ENCODE results near the gene ANGPTL8. TPM values are rescaled to one million over a fixed set of nuclear protein-coding genes. Genes with fewer than 3 reads are reported as not detected.

ANGPTL8 gene
- total and polyA plus RNA-seq, 4 donors, result 32.4 to 107 (median 67.6) TPM

DNA sequence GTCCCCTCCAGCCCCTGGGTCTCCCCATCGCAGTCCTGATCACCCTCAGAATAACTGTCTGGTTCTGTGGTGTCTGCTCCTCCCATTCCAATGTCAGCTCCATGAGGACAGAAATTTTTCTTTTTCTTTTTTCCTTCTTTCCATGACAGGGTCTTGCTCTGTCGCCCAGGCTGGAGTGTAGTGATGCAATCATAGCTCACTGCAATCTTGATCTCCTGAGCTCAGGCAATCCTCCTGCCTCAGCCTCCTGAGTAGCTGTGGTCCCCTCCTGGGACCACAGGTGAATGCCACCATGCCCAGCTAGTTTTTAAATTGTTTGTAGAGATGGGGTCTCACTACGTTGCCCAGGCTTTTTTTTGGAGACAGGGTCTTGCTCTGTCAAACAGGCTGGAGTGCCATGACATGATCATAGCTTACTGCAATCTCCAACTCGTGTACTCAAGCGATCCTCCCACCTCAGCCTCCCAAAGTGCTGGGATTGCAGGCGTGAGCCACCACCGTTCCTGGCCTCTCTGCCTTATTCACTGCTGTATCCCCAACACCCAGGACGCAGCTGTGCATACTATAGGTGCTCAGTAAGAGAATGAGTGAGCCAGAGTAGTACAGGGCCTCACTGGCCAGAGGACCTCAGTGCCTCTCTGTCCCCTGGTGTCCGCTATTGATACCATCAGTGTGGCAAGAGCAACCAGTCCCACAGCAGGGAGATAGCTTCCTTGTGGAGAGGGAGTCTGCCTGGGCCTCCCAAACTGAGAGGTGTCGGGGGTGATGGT is 28.1 kb downstream of the ANGPTL8 start:
- TF ChIP-seq, protein P1, sequence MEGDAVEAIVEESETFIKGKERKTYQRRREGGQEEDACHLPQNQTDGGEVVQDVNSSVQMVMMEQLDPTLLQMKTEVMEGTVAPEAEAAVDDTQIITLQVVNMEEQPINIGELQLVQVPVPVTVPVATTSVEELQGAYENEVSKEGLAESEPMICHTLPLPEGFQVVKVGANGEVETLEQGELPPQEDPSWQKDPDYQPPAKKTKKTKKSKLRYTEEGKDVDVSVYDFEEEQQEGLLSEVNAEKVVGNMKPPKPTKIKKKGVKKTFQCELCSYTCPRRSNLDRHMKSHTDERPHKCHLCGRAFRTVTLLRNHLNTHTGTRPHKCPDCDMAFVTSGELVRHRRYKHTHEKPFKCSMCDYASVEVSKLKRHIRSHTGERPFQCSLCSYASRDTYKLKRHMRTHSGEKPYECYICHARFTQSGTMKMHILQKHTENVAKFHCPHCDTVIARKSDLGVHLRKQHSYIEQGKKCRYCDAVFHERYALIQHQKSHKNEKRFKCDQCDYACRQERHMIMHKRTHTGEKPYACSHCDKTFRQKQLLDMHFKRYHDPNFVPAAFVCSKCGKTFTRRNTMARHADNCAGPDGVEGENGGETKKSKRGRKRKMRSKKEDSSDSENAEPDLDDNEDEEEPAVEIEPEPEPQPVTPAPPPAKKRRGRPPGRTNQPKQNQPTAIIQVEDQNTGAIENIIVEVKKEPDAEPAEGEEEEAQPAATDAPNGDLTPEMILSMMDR (IDR thresholded peaks at IDR 0.05; ENCODE audit: low read depth, low read length, missing input control), result no peak
- no peak for TF ChIP-seq TAF1 (conservative IDR thresholded peaks at IDR 0.05)
- TF ChIP-seq JUND (IDR thresholded peaks at IDR 0.05), result no peak
- no peak for TF ChIP-seq EGR1 (IDR thresholded peaks at IDR 0.05; ENCODE audit: low read depth in 2 of 2)
- TF ChIP-seq HNF4A (conservative IDR thresholded peaks at IDR 0.05), result no peak
- TF ChIP-seq HNF4G (IDR thresholded peaks at IDR 0.05), result no peak
- TF ChIP-seq FOXA1 (IDR thresholded peaks at IDR 0.05), result no peak
- TF ChIP-seq ATF3 (IDR thresholded peaks at IDR 0.05), result no peak
- no peak for TF ChIP-seq FOXA2 (IDR thresholded peaks at IDR 0.05)
- TF ChIP-seq, protein P2, sequence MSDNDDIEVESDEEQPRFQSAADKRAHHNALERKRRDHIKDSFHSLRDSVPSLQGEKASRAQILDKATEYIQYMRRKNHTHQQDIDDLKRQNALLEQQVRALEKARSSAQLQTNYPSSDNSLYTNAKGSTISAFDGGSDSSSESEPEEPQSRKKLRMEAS (IDR thresholded peaks at IDR 0.05), result no peak
- TF ChIP-seq YY1 (IDR thresholded peaks at IDR 0.05), result no peak
- TF ChIP-seq RAD21 (IDR thresholded peaks at IDR 0.05), result no peak
- TF ChIP-seq GABPA (IDR thresholded peaks at IDR 0.05 in 1 of 2, conservative IDR thresholded peaks at IDR 0.05 in 1 of 2), result no peak
- Histone ChIP-seq H3K4me3 (ENCODE audit: low read depth in 1 of 3, low read length in 3 of 3) (no peak overlapping the region), H3K27me3 (ENCODE audit: control insufficient read depth in 4 of 4, insufficient read depth in 4 of 4, low read length in 3 of 4) (no peaks in the 10 kb centered on the region), H3K27ac (ENCODE audit: low read depth in 1 of 2, low read length in 2 of 2) (no peak overlapping the region), H3K9ac (ENCODE audit: low read depth in 1 of 2, low read length in 2 of 2) (no peak overlapping the region), H3K36me3 (ENCODE audit: control insufficient read depth in 4 of 4, insufficient read depth in 3 of 4, low read depth in 1 of 4, low read length in 3 of 4) (no peaks in the 10 kb centered on the region), H3K9me3 (ENCODE audit: control insufficient read depth in 4 of 4, low read length in 3 of 4) (no peaks in the 10 kb centered on the region), H3K4me1 (ENCODE audit: control insufficient read depth in 4 of 4, insufficient read depth in 4 of 4, low read length in 3 of 4) (peaks cover 0 to 12% (median 5%) of the 10 kb centered on the region in 4 donors)
- 94% methylated on average over 10 of the region's 10 CpGs for WGBS
- DNase-seq (ENCODE audit: low spot score), result no peak

- Histone ChIP-seq H3K9me3 (ENCODE audit: control insufficient read depth in 4 of 4, low read length in 3 of 4) (no peaks in the 10 kb centered on the region), H3K27ac (ENCODE audit: low read depth in 1 of 2, low read length in 2 of 2) (peak overlapping the region; percentile 13 to 48), H3K9ac (ENCODE audit: low read depth in 1 of 2, low read length in 2 of 2) (no peak overlapping the region), H3K27me3 (ENCODE audit: control insufficient read depth in 4 of 4, insufficient read depth in 4 of 4, low read length in 3 of 4) (no peaks in the 10 kb centered on the region), H3K4me3 (ENCODE audit: low read depth in 1 of 3, low read length in 3 of 3) (no peak overlapping the region), H3K36me3 (ENCODE audit: control insufficient read depth in 4 of 4, insufficient read depth in 3 of 4, low read depth in 1 of 4, low read length in 3 of 4) (no peaks in the 10 kb centered on the region), H3K4me1 (ENCODE audit: control insufficient read depth in 4 of 4, insufficient read depth in 4 of 4, low read length in 3 of 4) (peaks cover 0 to 9% (median 4%) of the 10 kb centered on the region in 4 donors)
- TF ChIP-seq ATF3 (IDR thresholded peaks at IDR 0.05) (no peak), JUND (IDR thresholded peaks at IDR 0.05) (no peak), NR2F2 (IDR thresholded peaks at IDR 0.05) (peak; percentile 99), HNF4A (conservative IDR thresholded peaks at IDR 0.05) (no peak), FOXA1 (IDR thresholded peaks at IDR 0.05) (no peak), RAD21 (IDR thresholded peaks at IDR 0.05) (peak in 1 of 2 donors; percentile 7), TAF1 (conservative IDR thresholded peaks at IDR 0.05) (no peak), HNF4G (IDR thresholded peaks at IDR 0.05) (no peak), EGR1 (IDR thresholded peaks at IDR 0.05; ENCODE audit: low read depth in 2 of 2) (no peak), GABPA (IDR thresholded peaks at IDR 0.05 in 1 of 2, conservative IDR thresholded peaks at IDR 0.05 in 1 of 2) (peak in 1 of 2 donors; percentile 26), SP1 (IDR thresholded peaks at IDR 0.05) (peak; percentile 27), RXRA (IDR thresholded peaks at IDR 0.05) (no peak), YY1 (IDR thresholded peaks at IDR 0.05) (no peak), FOXA2 (IDR thresholded peaks at IDR 0.05) (no peak)
- TF ChIP-seq, protein P1 (IDR thresholded peaks at IDR 0.05; ENCODE audit: low read depth, low read length, missing input control), result no peak
- TF ChIP-seq, protein P2 (IDR thresholded peaks at IDR 0.05), result no peak
- TF ChIP-seq, protein P3, sequence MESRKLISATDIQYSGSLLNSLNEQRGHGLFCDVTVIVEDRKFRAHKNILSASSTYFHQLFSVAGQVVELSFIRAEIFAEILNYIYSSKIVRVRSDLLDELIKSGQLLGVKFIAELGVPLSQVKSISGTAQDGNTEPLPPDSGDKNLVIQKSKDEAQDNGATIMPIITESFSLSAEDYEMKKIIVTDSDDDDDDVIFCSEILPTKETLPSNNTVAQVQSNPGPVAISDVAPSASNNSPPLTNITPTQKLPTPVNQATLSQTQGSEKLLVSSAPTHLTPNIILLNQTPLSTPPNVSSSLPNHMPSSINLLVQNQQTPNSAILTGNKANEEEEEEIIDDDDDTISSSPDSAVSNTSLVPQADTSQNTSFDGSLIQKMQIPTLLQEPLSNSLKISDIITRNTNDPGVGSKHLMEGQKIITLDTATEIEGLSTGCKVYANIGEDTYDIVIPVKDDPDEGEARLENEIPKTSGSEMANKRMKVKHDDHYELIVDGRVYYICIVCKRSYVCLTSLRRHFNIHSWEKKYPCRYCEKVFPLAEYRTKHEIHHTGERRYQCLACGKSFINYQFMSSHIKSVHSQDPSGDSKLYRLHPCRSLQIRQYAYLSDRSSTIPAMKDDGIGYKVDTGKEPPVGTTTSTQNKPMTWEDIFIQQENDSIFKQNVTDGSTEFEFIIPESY (IDR thresholded peaks at IDR 0.05), result no peak
- TF ChIP-seq, protein P4, sequence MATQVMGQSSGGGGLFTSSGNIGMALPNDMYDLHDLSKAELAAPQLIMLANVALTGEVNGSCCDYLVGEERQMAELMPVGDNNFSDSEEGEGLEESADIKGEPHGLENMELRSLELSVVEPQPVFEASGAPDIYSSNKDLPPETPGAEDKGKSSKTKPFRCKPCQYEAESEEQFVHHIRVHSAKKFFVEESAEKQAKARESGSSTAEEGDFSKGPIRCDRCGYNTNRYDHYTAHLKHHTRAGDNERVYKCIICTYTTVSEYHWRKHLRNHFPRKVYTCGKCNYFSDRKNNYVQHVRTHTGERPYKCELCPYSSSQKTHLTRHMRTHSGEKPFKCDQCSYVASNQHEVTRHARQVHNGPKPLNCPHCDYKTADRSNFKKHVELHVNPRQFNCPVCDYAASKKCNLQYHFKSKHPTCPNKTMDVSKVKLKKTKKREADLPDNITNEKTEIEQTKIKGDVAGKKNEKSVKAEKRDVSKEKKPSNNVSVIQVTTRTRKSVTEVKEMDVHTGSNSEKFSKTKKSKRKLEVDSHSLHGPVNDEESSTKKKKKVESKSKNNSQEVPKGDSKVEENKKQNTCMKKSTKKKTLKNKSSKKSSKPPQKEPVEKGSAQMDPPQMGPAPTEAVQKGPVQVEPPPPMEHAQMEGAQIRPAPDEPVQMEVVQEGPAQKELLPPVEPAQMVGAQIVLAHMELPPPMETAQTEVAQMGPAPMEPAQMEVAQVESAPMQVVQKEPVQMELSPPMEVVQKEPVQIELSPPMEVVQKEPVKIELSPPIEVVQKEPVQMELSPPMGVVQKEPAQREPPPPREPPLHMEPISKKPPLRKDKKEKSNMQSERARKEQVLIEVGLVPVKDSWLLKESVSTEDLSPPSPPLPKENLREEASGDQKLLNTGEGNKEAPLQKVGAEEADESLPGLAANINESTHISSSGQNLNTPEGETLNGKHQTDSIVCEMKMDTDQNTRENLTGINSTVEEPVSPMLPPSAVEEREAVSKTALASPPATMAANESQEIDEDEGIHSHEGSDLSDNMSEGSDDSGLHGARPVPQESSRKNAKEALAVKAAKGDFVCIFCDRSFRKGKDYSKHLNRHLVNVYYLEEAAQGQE (IDR thresholded peaks at IDR 0.05), result no peak
- WGBS, result 60% methylated on average over 10 of the region's 10 CpGs
- no peak for DNase-seq (ENCODE audit: low spot score)
These were observed 29.4 kb downstream of the ANGPTL8 start for GRCh38 chr19:11268783-11269267.
